HepG2 (cell line): ENCODE results near the gene NOC2L. TPM values are rescaled to one million over a fixed set of nuclear protein-coding genes. Genes with fewer than 3 reads are reported as not detected.
A peak's percentile ranks its signal among the peaks of the same experiment; 100 is the strongest.

Experiments
- ATAC-seq: fragments of 200-7000 bp; cut with Tn5 transposase; 3 replicates; pipeline ENCODE4 v1.9.1; 2020; ENCODE audit warnings: mild to moderate bottlenecking, moderate library complexity
- BruUV-seq: library from RNA; stranded (reverse); fragments of 400-500 nt; replicated peaks from 2 replicates; lab custom pipeline; 2021; lab: Mats Ljungman, UMichigan
- CTCF ChIA-PET: fragments of 300-600 bp; formaldehyde crosslinking; extraction: SDS; loops from one replicate; lab custom pipeline; 2021; ENCODE audit warnings: low total read pairs, inconsistent platforms, low intra/inter-chr PET ratio; lab: Yijun Ruan, JAX
- POLR2A ChIA-PET: fragments of 350-600 bp; sonication (Branson Sonifier 250); formaldehyde crosslinking; loops from one replicate; lab custom pipeline; 2020; ENCODE audit warnings: antibody characterized with exemption, inconsistent platforms; lab: Yijun Ruan, JAX
- DNase-seq: peaks from one replicate; pipeline ENCODE4 v3.0.0-alpha.2; 2015; ENCODE audit warnings: low spot score
- FAIRE-seq: peaks from 3 replicates; lab custom pipeline; 2011; peaks lifted over from hg19 to GRCh38; lab: Jason Lieb, UNC
- H2AFZ ChIP-seq: one replicate; pipeline ENCODE4 v1.6.1; 2011; ENCODE audit warnings: low read length, inconsistent platforms
- H3K27ac ChIP-seq: fragments of 300-600 bp; 3 replicates; pipeline ENCODE4 v1.8.0; 2011; ENCODE audit warnings: mixed run types, mild to moderate bottlenecking, mixed read lengths, low read length, inconsistent platforms; ENCODE audit not compliant: insufficient read depth; ENCODE audit errors: extremely low read length
- H3K27me3 ChIP-seq, 2 experiments: fragments of 200-600 bp in 1 of 2; 2 replicates in 1 of 2; 3 replicates in 1 of 2; pipeline versions ENCODE4 v1.6.0 to v1.8.0; 2011; ENCODE audit warnings: low read length in 2 of 2, mild to moderate bottlenecking in 2 of 2, moderate library complexity in 2 of 2, inconsistent platforms in 1 of 2; ENCODE audit not compliant: insufficient read depth in 2 of 2, control insufficient read depth in 1 of 2
- H3K36me3 ChIP-seq, 2 experiments: fragments of 200-600 bp in 1 of 2; replicated peaks in 1 of 2; 2 replicates in 1 of 2; 3 replicates in 1 of 2; pipeline versions ENCODE4 v1.5.1 to v1.8.0; 2011; ENCODE audit warnings: low read length in 2 of 2, inconsistent platforms in 1 of 2; ENCODE audit not compliant: insufficient read depth in 2 of 2, control insufficient read depth in 1 of 2
- H3K4me1 ChIP-seq: 2 replicates; pipeline ENCODE4 v1.5.1; 2012; ENCODE audit warnings: low read length, inconsistent platforms; ENCODE audit not compliant: insufficient read depth
- H3K4me2 ChIP-seq: 2 replicates; pipeline ENCODE4 v1.6.0; 2011; ENCODE audit warnings: low read depth, low read length, inconsistent platforms
- H3K4me3 ChIP-seq, 3 experiments: fragments of 200-600 bp in 1 of 3; sonication (generic), shearing (Covaris generic) in 1 of 3; replicated peaks in 1 of 3; 2 replicates each; pipeline ENCODE4 v1.5.1; 2011 to 2016; ENCODE audit warnings: low read length in 3 of 3, inconsistent platforms in 2 of 3, low read depth in 2 of 3, mild to moderate bottlenecking in 2 of 3, control low read depth in 1 of 3, mixed read lengths in 1 of 3; ENCODE audit not compliant: insufficient read depth in 1 of 3
- H3K79me2 ChIP-seq: one replicate; pipeline ENCODE4 v1.6.1; 2011; ENCODE audit warnings: low read length, inconsistent platforms; ENCODE audit not compliant: insufficient read depth
- H3K9ac ChIP-seq: 2 replicates; pipeline ENCODE4 v1.6.0; 2011; ENCODE audit warnings: mild to moderate bottlenecking, low read depth, low read length, inconsistent platforms; ENCODE audit not compliant: insufficient read depth
- H3K9me3 ChIP-seq: 2 replicates; pipeline ENCODE4 v1.5.1; 2012; ENCODE audit warnings: mild to moderate bottlenecking, low read length
- H4K20me1 ChIP-seq: 2 replicates; pipeline ENCODE4 v1.6.0; 2011; ENCODE audit warnings: inconsistent platforms, mild to moderate bottlenecking, low read length, moderate library complexity; ENCODE audit not compliant: insufficient read depth
- CBX1 ChIP-seq: IDR thresholded peaks from one replicate; pipeline ENCODE4 v1.6.1; 2016; ENCODE audit warnings: antibody characterized with exemption, low read depth
- ERF ChIP-seq: IDR thresholded peaks from 2 replicates; pipeline ENCODE4 v1.6.1; 2018; ENCODE audit warnings: missing biosample characterization, missing genetic modification reagents
- FOXC1 ChIP-seq: sonication (generic); formaldehyde crosslinking; IDR thresholded peaks from 2 replicates; pipeline ENCODE4 v1.8.0; 2022; ENCODE audit warnings: mild to moderate bottlenecking, missing genetic modification reagents, borderline replicate concordance
- GZF1 ChIP-seq: sonication (generic); formaldehyde crosslinking; IDR thresholded peaks from 2 replicates; pipeline ENCODE4 v1.5.1; 2020; ENCODE audit warnings: mild to moderate bottlenecking, missing genetic modification reagents
- HDAC1 ChIP-seq: sonication (generic); formaldehyde crosslinking; IDR thresholded peaks from 2 replicates; pipeline ENCODE4 v1.5.1; 2020; ENCODE audit warnings: mild to moderate bottlenecking, missing genetic modification reagents
- MLLT10 ChIP-seq: sonication (generic); formaldehyde crosslinking; IDR thresholded peaks from 2 replicates; pipeline ENCODE4 v1.4.0; 2020; ENCODE audit warnings: missing genetic modification reagents
- PLRG1 ChIP-seq: fragments of 450-650 bp; conservative IDR thresholded peaks from 2 replicates; pipeline ENCODE4 v1.6.1; 2016
- SMYD3 ChIP-seq: sonication (generic); formaldehyde crosslinking; IDR thresholded peaks from 2 replicates; pipeline ENCODE4 v1.8.1; 2023; ENCODE audit warnings: mild to moderate bottlenecking, missing genetic modification reagents
- ZNF10 ChIP-seq: sonication (generic); formaldehyde crosslinking; IDR thresholded peaks from 2 replicates; pipeline ENCODE4 v1.4.0; 2020; ENCODE audit warnings: mild to moderate bottlenecking, low read depth, missing genetic modification reagents, borderline replicate concordance
- ZNF460 ChIP-seq: sonication (generic); formaldehyde crosslinking; IDR thresholded peaks from 2 replicates; pipeline ENCODE4 v1.5.1; 2020; ENCODE audit warnings: missing genetic modification reagents, mild to moderate bottlenecking, borderline replicate concordance
- ZNF577 ChIP-seq: sonication (generic); formaldehyde crosslinking; IDR thresholded peaks from 2 replicates; pipeline ENCODE4 v1.4.0; 2020; ENCODE audit warnings: mild to moderate bottlenecking, low read depth, missing genetic modification reagents, borderline replicate concordance
- ZNF773 ChIP-seq: sonication (generic); formaldehyde crosslinking; IDR thresholded peaks from 2 replicates; pipeline ENCODE4 v1.4.0; 2020; ENCODE audit warnings: missing genetic modification reagents, borderline replicate concordance
- ZNF781 ChIP-seq: sonication (generic); formaldehyde crosslinking; IDR thresholded peaks from 2 replicates; pipeline ENCODE4 v1.5.1; 2020; ENCODE audit warnings: borderline replicate concordance, mild to moderate bottlenecking, missing genetic modification reagents; ENCODE audit errors: not compliant biosample characterization
- ZNF790 ChIP-seq: sonication (generic); formaldehyde crosslinking; IDR thresholded peaks from 2 replicates; pipeline ENCODE4 v1.8.0; 2022; ENCODE audit warnings: missing genetic modification reagents, mild to moderate bottlenecking, borderline replicate concordance
- ZNF792 ChIP-seq: IDR thresholded peaks from 2 replicates; pipeline ENCODE4 v1.6.1; 2016
- ZSCAN21 ChIP-seq: sonication (generic); formaldehyde crosslinking; IDR thresholded peaks from 2 replicates; pipeline ENCODE4 v1.8.0; 2022; ENCODE audit warnings: mild to moderate bottlenecking, missing genetic modification reagents, moderate library complexity, borderline replicate concordance
- ZSCAN30 ChIP-seq: sonication (generic); formaldehyde crosslinking; IDR thresholded peaks from 2 replicates; pipeline ENCODE4 v1.5.0; 2020; ENCODE audit warnings: mild to moderate bottlenecking, missing genetic modification reagents
- WGBS: methylation state at CpG from one replicate; pipeline ENCODE4 v1.1.6; 2017; ENCODE audit warnings: low lambda C conversion rate; 5-methylcytosine and 5-hydroxymethylcytosine counted together
- in situ Hi-C: cut with HindIII; loops from 2 replicates; pipeline ENCODE4 v1.10.0; 2017; ENCODE audit warnings: low pct_unique_long_range_greater_than_20kb; ENCODE audit not compliant: extremely low pct_ligation_motif_present
- intact Hi-C: fragments of 100-400 bp; cut with micrococcal nuclease; formaldehyde crosslinking; loops from one replicate; pipeline ENCODE4 v1.10.0; 2022; ENCODE audit not compliant: unreplicated experiment
- polyA plus RNA-seq, 8 experiments: library from polyadenylated mRNA; depleted of rRNA in 3 of 8; stranded (reverse) in 7 of 8; unstranded in 1 of 8; fragments of >200 nt; fragmentation: Illumina TruSeq in 4 of 8; extraction: Trizol in 4 of 8; gene quantifications; 2 replicates each; pipeline versions ENCODE4 v1.2.1 to v1.2.3, GENCODE V29; 2011 to 2016; ENCODE audit warnings: low read depth in 4 of 8, missing spikeins in 1 of 8, mixed read lengths in 1 of 8; ENCODE audit not compliant: insufficient read depth in 1 of 8
- total RNA-seq, 5 experiments: library from RNA; depleted of rRNA; stranded (reverse); fragments of >200 nt; fragmentation: Illumina TruSeq; extraction: Trizol; gene quantifications; 2 replicates each; pipeline ENCODE4 v1.2.3, GENCODE V29; 2016; ENCODE audit warnings: low read depth in 1 of 5
- TF ChIP-seq, protein P1 (sequence below): IDR thresholded peaks from 2 replicates; pipeline ENCODE4 v1.6.1; 2012; ENCODE audit warnings: low read length, improper control_type of control experiment
- TF ChIP-seq, protein P2 (sequence below): fragments of 450-650 bp; IDR thresholded peaks from 2 replicates; pipeline ENCODE4 v1.6.1; 2017

Gene NOC2L
- total and polyA plus RNA-seq, 2 of the 13 experiments (the other 11 are each of a cell fraction or from before 2014, with no cell fraction given), result 32.0 to 103 TPM

- Histone ChIP-seq H3K9ac (no peak overlapping the region), H3K27me3 (peaks cover 22 to 50% of the 10 kb centered on the region in 2 experiments), H2AFZ (no peak overlapping the region), H4K20me1 (no peaks in the 10 kb centered on the region), H3K4me1 (peaks cover 55% of the 10 kb centered on the region), H3K36me3 (no peaks in the 10 kb centered on the region), H3K79me2 (no peaks in the 10 kb centered on the region), H3K9me3 (no peaks in the 10 kb centered on the region), H3K4me3 (peak overlapping the region in 1 of 3 experiments; percentile 70; a peak in 1 of 6 replicates), H3K4me2 (peak overlapping the region; percentile 74; the same call in 1 of the 2 replicates), H3K27ac (no peak overlapping the region)
- CTCF ChIA-PET, result no interaction called here
- TF ChIP-seq ZNF790 (CRISPR knock-in tag) (no peak), ZSCAN30 (CRISPR knock-in tag) (no peak), ZNF460 (CRISPR knock-in tag) (no peak), SMYD3 (no peak), PLRG1 (no peak), ZNF10 (CRISPR knock-in tag) (no peak), HDAC1 (no peak), ERF (CRISPR knock-in tag) (no peak), ZNF792 (CRISPR knock-in tag) (no peak), CBX1 (no peak), ZNF781 (CRISPR knock-in tag) (no peak), GZF1 (no peak), MLLT10 (CRISPR knock-in tag) (no peak), ZNF773 (CRISPR knock-in tag) (no peak), ZNF577 (CRISPR knock-in tag) (no peak), FOXC1 (CRISPR knock-in tag) (no peak), ZSCAN21 (CRISPR knock-in tag) (no peak)
- TF ChIP-seq, protein P1, sequence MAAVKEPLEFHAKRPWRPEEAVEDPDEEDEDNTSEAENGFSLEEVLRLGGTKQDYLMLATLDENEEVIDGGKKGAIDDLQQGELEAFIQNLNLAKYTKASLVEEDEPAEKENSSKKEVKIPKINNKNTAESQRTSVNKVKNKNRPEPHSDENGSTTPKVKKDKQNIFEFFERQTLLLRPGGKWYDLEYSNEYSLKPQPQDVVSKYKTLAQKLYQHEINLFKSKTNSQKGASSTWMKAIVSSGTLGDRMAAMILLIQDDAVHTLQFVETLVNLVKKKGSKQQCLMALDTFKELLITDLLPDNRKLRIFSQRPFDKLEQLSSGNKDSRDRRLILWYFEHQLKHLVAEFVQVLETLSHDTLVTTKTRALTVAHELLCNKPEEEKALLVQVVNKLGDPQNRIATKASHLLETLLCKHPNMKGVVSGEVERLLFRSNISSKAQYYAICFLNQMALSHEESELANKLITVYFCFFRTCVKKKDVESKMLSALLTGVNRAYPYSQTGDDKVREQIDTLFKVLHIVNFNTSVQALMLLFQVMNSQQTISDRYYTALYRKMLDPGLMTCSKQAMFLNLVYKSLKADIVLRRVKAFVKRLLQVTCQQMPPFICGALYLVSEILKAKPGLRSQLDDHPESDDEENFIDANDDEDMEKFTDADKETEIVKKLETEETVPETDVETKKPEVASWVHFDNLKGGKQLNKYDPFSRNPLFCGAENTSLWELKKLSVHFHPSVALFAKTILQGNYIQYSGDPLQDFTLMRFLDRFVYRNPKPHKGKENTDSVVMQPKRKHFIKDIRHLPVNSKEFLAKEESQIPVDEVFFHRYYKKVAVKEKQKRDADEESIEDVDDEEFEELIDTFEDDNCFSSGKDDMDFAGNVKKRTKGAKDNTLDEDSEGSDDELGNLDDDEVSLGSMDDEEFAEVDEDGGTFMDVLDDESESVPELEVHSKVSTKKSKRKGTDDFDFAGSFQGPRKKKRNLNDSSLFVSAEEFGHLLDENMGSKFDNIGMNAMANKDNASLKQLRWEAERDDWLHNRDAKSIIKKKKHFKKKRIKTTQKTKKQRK, result no peak
- TF ChIP-seq, protein P2, sequence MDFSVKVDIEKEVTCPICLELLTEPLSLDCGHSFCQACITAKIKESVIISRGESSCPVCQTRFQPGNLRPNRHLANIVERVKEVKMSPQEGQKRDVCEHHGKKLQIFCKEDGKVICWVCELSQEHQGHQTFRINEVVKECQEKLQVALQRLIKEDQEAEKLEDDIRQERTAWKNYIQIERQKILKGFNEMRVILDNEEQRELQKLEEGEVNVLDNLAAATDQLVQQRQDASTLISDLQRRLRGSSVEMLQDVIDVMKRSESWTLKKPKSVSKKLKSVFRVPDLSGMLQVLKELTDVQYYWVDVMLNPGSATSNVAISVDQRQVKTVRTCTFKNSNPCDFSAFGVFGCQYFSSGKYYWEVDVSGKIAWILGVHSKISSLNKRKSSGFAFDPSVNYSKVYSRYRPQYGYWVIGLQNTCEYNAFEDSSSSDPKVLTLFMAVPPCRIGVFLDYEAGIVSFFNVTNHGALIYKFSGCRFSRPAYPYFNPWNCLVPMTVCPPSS, result no peak
- POLR2A ChIA-PET, result no interaction called here
- BruUV-seq, result no TSS peak
- intact Hi-C loops, result no loop called here
- in situ Hi-C loops, result no loop called here
- DNase-seq (no peak), ATAC-seq (no peak), FAIRE-seq (no peak)
- WGBS, result no CpG with 5 or more reads among the region's 60 CpGs
These were observed 20.0 kb upstream of the NOC2L start for GRCh38 chr1:978835-979743.
